Uterus (tissue), 4 donors: ENCODE results near the gene MRPL43. TPM values are rescaled to one million over a fixed set of nuclear protein-coding genes. Genes with fewer than 3 reads are reported as not detected.

Experiments
- DNase-seq, 2 donors: peaks; one replicate each; pipeline ENCODE4 v3.0.0-alpha.2; 2019 to 2020
- H3K27ac ChIP-seq, 2 donors: fragments of 200-600 bp; sonication (generic); 1 replicate in 1 of 2; 2 replicates in 1 of 2; pipeline ENCODE4 v1.5.1; 2016 to 2018
- H3K27me3 ChIP-seq, 2 donors: fragments of 200-600 bp; sonication (generic); one replicate each; pipeline ENCODE4 v1.5.1; 2018 to 2019; ENCODE audit warnings: control low read depth in 1 of 2
- H3K36me3 ChIP-seq, 2 donors: fragments of 200-600 bp; sonication (generic); one replicate each; pipeline ENCODE4 v1.5.1; 2019; ENCODE audit warnings: control low read depth in 1 of 2
- H3K4me1 ChIP-seq, 2 donors: fragments of 200-600 bp; sonication (generic); one replicate each; pipeline ENCODE4 v1.5.1; 2018 to 2019; ENCODE audit warnings: control low read depth in 1 of 2
- H3K4me3 ChIP-seq, 2 donors: fragments of 200-600 bp; sonication (generic); 1 replicate in 1 of 2; 2 replicates in 1 of 2; pipeline ENCODE4 v1.5.1; 2018 to 2019; ENCODE audit warnings: mild to moderate bottlenecking in 1 of 2
- H3K9me3 ChIP-seq, 2 donors: fragments of 200-600 bp; sonication (generic); one replicate each; pipeline ENCODE4 v1.5.1; 2019; ENCODE audit warnings: control low read depth in 1 of 2
- CTCF ChIP-seq, 4 experiments: fragments of 200-600 bp in 2 of 4; fragments of 450-650 bp in 2 of 4; sonication (generic) in 2 of 4; IDR thresholded peaks; one replicate each; pipeline ENCODE4 v1.5.1; 2016 to 2019; ENCODE audit warnings: antibody characterized with exemption in 4 of 4, mild to moderate bottlenecking in 2 of 4, moderate library complexity in 1 of 4
- POLR2A ChIP-seq, 2 donors: fragments of 450-650 bp; IDR thresholded peaks; one replicate each; pipeline ENCODE4 v1.6.1; 2016; ENCODE audit warnings: antibody characterized with exemption in 2 of 2, mild to moderate bottlenecking in 1 of 2, moderate library complexity in 1 of 2
- intact Hi-C: fragments of 100-400 bp; cut with DNase I; formaldehyde crosslinking; loops from one replicate; pipeline ENCODE4 v1.15.1; 2023; ENCODE audit warnings: low total_unique reads
- total RNA-seq, 4 donors: library from RNA; depleted of rRNA in 3 of 4; stranded (reverse); fragments of >200 nt in 3 of 4; gene quantifications; one replicate each; pipeline versions ENCODE4 v1.1.0 to v1.2.4, GENCODE V29; 2014 to 2023
- donor health status: DM: yes; HTN: yes; CAD: no.

The MRPL43 gene
- total RNA-seq, 4 donors from 2014 or later: 36.9 to 134 (median 51.8) TPM

GRCh38 chr10:101018600-101019439 is 31.5 kb upstream of the MRPL43 start:
- H3K4me3 ChIP-seq: no peak overlapping the region
- peak in 1 of 2 donors; percentile 58 for DNase-seq
- H3K27ac ChIP-seq: peak overlapping the region in 1 of 2 donors; percentile 19
- H3K27me3 ChIP-seq: peaks cover 0 to 3% of the 10 kb centered on the region in 2 donors
- H3K9me3 ChIP-seq: no peaks in the 10 kb centered on the region
- TF ChIP-seq CTCF (IDR thresholded peaks at IDR 0.05) (peak; percentile 16 to 62 (median 52)), POLR2A (IDR thresholded peaks at IDR 0.05) (no peak)
- intact Hi-C loops: no loop called here
- H3K4me1 ChIP-seq: no peaks in the 10 kb centered on the region
- no peaks in the 10 kb centered on the region for H3K36me3 ChIP-seq

- Histone ChIP-seq H3K36me3 (no peaks in the 10 kb centered on the region), H3K27me3 (peaks cover 0 to 3% of the 10 kb centered on the region in 2 donors), H3K27ac (no peak overlapping the region), H3K9me3 (no peaks in the 10 kb centered on the region), H3K4me3 (no peak overlapping the region), H3K4me1 (no peaks in the 10 kb centered on the region)
- intact Hi-C loops: no loop called here
- no peak for TF ChIP-seq CTCF (IDR thresholded peaks at IDR 0.05)
- TF ChIP-seq POLR2A (IDR thresholded peaks at IDR 0.05): no peak
- no peak for DNase-seq
These were observed 30.9 kb upstream of the MRPL43 start for GRCh38 chr10:101018118-101018599.

- intact Hi-C loops: no loop called here
- TF ChIP-seq POLR2A (IDR thresholded peaks at IDR 0.05) (no peak), CTCF (IDR thresholded peaks at IDR 0.05) (no peak)
- no peak overlapping the region for H3K4me3 ChIP-seq
- H3K27me3 ChIP-seq: peaks cover 0 to 3% of the 10 kb centered on the region in 2 donors
- H3K36me3 ChIP-seq: no peaks in the 10 kb centered on the region
- no peaks in the 10 kb centered on the region for H3K9me3 ChIP-seq
- DNase-seq: no peak
- no peak overlapping the region for H3K27ac ChIP-seq
- H3K4me1 ChIP-seq: peaks cover 0 to 4% of the 10 kb centered on the region in 2 donors
These were observed 29.5 kb upstream of the MRPL43 start for GRCh38 chr10:101016814-101017213.

- Histone ChIP-seq H3K4me3 (no peak overlapping the region), H3K9me3 (no peaks in the 10 kb centered on the region), H3K27ac (no peak overlapping the region), H3K27me3 (peaks cover 0 to 3% of the 10 kb centered on the region in 2 donors), H3K36me3 (no peaks in the 10 kb centered on the region), H3K4me1 (peaks cover 0 to 4% of the 10 kb centered on the region in 2 donors)
- intact Hi-C loops: no loop called here
- no peak for TF ChIP-seq POLR2A (IDR thresholded peaks at IDR 0.05)
- no peak for TF ChIP-seq CTCF (IDR thresholded peaks at IDR 0.05)
- no peak for DNase-seq
These were observed 28.3 kb upstream of the MRPL43 start for GRCh38 chr10:101015582-101015973.

GRCh38 chr10:101014966-101015581 is 27.8 kb upstream of the MRPL43 start:
- no peaks in the 10 kb centered on the region for H3K36me3 ChIP-seq
- H3K9me3 ChIP-seq: no peaks in the 10 kb centered on the region
- no peak for TF ChIP-seq POLR2A (IDR thresholded peaks at IDR 0.05)
- TF ChIP-seq CTCF (IDR thresholded peaks at IDR 0.05): no peak
- no peak overlapping the region for H3K4me3 ChIP-seq
- DNase-seq: no peak
- H3K27me3 ChIP-seq: peaks cover 0 to 3% of the 10 kb centered on the region in 2 donors
- intact Hi-C loops: no loop called here
- peaks cover 0 to 4% of the 10 kb centered on the region in 2 donors for H3K4me1 ChIP-seq
- no peak overlapping the region for H3K27ac ChIP-seq
